Measurements from ENCODE around the gene ARHGDIA.
A peak's percentile ranks its signal among the peaks of the same experiment; 100 is the strongest.
"Not testable (repeated sequence)": the region's sequence is repeated elsewhere in the genome, so short reads cannot be mapped to it uniquely, and the experiment has no call there.

ARHGDIA gene

DNA sequence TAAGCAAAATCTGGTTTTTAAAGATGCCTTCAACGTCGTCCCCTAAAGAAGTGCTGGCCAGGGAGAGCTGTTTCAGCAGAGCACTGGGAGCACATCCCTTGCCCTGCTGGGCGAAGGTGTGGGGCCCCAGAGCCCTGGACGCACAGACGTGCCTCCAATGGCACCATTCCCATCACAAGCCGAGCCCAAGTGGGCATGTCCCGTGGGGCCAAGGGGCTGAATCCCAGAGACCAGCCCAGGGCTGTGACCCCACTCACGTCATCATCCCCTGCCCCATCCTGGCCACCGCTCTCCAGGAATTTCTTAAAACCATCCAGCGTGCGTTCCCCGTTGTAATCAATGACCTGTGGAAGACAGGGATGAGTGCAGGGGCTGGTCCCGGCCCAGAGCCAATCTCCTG is 26.2 kb downstream of the ARHGDIA start:
- DNase-seq (ENCODE audit: low read depth in 2 of 2, low spot score in 1 of 2), result no peak

DNA sequence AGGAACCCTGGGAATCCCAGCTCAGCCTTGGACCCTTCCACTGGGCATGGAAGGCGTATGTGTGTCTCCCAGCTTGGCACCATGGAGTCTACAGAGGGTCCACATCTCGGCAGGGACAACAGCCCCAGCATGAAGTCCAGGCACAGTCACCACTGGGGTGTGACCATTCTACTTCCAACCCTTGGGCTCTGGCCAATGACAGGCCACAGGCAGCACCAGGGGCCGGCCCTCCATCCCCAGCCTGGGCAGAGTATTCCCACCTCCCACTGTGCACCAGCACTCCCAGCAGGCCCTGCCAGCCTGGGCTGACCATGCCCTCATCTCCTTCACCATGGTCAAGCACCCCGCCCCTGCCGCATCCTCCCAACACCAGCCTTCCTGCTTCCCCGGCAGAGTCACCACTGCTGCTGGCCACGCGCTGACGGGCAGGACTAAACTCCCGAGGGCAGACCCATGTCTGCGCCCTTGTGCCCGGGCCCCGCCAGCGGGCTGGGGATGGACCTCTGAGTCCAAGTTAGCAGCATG is 26.7 kb downstream of the ARHGDIA start:
- DNase-seq (ENCODE audit: low read depth in 2 of 2, low spot score in 1 of 2), result no peak

DNA sequence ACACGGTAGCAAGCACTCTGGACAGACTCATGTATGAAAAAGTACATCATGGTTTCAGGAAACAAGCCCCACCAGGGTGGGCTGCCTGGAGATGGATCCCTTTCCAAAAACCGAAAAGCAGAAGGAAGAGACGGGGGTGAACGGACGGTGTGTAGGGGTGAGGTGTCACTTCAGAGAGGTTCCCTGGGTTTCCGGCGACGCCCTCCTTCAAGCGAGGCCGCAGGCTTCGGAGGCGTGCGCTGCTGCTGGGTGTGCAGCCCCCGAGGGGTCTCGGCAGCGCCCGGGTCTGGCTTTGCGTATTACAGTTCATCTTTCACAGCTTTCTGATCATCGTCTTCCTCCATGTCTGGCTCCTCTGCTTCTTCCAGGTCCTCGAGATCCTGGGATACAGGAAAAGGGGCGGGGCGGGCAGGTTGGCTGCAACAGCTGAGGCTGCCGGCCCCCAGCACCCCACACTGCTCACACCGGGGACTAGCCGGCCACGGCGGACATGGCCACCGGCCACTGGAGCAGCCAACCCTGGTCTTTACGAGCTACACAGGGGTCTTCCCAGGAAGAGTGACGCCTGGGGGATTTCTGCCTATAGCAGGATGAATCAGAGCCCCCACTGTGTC is 27.3 kb downstream of the ARHGDIA start:
- no peak for DNase-seq (ENCODE audit: low read depth in 2 of 2, low spot score in 1 of 2)

DNA sequence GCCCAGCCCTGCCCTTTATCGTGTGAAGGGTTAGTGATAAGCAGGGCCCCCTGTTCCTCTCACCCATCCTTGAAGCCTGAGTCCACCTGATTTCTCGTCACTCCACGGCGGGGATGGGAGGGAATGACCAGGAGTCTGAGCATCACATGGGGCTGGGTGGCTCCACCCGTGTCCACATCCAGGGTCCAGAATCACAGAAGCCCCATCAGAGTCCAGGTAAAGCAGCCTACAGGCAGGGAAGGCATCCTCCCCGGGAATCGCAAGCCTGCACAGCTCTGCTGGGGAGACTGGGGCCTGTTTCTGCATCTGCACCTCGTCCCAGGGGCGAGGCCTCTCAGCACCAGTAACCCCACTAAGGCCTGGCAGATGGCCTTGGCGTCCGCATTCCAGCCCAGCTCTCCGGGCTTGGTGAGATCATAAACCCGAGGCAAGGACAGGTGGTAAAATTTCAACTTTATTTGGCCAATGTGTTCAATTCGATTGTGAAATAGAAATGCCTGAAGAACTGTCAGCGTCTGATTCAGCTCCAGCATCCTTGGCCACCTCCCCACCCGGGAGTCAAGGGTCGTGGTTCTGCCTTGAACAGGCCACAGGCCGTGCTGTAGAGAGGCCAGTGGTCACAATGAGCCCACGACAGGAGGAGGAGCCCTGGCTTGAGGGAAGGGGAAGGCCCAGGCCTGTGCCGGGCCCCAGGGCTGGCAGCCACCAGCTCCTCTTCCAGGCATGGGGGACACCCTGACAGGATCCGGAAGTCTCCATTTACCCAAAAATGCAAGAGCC is 28.2 kb downstream of the ARHGDIA start:
- DNase-seq (ENCODE audit: low read depth in 2 of 2, low spot score in 1 of 2), result no peak

GRCh38 chr17:81842378-81842724 is 28.8 kb downstream of the ARHGDIA start:
- no peak for DNase-seq (ENCODE audit: low read depth in 2 of 2, low spot score in 1 of 2)

GRCh38 chr17:81841866-81842265 is 29.3 kb downstream of the ARHGDIA start:
- DNase-seq (ENCODE audit: low read depth in 2 of 2, low spot score in 1 of 2), result no peak

- no peak for DNase-seq (ENCODE audit: low read depth in 2 of 2, low spot score in 1 of 2)
Measured at GRCh38 chr17:81840826-81841778, 30.0 kb downstream of the ARHGDIA start.

GRCh38 chr17:81840059-81840458 is 31.1 kb downstream of the ARHGDIA start:
- DNase-seq (ENCODE audit: low read depth in 2 of 2, low spot score in 1 of 2), result not testable (repeated sequence)

DNA sequence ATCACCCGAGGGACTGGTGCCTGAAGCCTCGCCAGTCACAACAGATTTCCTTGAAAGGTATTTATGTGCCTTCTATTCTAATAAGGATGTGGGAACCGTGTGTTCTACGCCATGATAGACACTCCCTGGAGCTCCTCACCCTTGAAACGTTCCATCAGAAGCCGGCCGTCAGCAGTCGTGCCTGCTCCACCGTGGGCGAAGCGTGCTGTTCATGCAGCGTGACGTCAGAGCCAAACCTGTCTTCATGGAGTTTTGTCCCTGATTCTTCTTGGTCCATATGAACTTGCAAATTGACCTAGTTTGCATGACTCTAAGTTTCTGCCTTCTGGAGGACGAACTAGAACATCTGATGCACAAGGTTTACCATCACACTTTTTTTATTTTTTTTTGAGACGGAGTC is 31.8 kb downstream of the ARHGDIA start:
- DNase-seq (ENCODE audit: low read depth in 2 of 2, low spot score in 1 of 2), result no peak

- DNase-seq (ENCODE audit: low read depth in 2 of 2, low spot score in 1 of 2), result no peak
Measured at GRCh38 chr17:81838753-81839255, 32.3 kb downstream of the ARHGDIA start.

- DNase-seq (ENCODE audit: low read depth in 2 of 2, low spot score in 1 of 2), result no peak
Measured at GRCh38 chr17:81837641-81838040, 33.5 kb downstream of the ARHGDIA start.

GRCh38 chr17:81834831-81835267 is 36.3 kb downstream of the ARHGDIA start, which contains the start of gene PPP1R27:
Gene PPP1R27, minus strand, starts transcription at chr17:81835050. Its CDS starts 97 bp downstream, at chr17:81834953.
- no peak for DNase-seq (ENCODE audit: low read depth in 2 of 2, low spot score in 1 of 2)

GRCh38 chr17:81833921-81834830 is 37.0 kb downstream of the ARHGDIA start:
- no peak for DNase-seq (ENCODE audit: low read depth in 2 of 2, low spot score in 1 of 2)

DNA sequence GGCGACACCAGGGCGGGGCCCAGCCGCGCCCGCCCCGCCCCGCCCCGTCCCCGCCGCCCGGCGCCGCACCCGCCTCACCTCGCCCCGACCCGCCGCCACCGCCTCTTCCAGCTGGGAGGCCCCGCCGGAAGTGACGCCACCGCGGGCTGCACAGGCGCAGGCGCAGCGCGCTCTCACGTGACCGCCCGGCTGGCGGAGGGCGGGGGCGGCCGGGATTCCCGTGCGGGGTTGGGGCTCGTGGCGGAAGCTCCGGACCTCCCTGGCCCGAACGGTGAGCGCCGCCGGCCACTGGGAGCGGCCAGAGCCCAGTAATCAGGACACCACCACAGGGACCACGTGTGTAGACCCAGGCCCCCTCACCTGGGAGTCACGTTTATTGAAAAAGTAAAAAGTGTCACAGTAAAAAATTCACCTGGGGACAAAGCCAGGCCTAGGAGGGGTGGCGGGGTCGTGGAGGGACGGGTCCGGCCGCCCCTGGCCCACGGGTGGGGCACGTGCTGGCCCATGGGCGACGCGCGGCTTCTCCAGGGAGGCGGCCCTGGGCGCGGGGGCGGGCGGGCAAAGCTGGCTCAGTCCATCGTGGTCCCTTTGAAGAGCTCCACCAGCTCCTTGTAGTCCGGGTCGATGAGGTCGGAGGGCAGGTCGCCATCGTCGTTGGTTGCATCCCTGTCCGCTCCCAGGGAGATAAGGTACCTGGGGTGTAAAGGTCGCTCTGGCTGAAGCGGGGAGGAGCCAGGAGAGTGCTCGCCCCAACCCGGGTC is 37.8 kb downstream of the ARHGDIA start, which contains the start of gene MCRIP1:
Gene MCRIP1, minus strand, starts transcription at position 132 of the 761 bp plus-strand sequence. CDS start 8,785 bp downstream, outside the sequence.
- peak; percentile 85 to 90 for DNase-seq (ENCODE audit: low read depth in 2 of 2, low spot score in 1 of 2)

GRCh38 chr17:81832608-81833159 is 38.5 kb downstream of the ARHGDIA start:
- no peak for DNase-seq (ENCODE audit: low read depth in 2 of 2, low spot score in 1 of 2)

GRCh38 chr17:81831957-81832607 is 39.1 kb downstream of the ARHGDIA start:
- peak in 1 of 2 donors; percentile 23 for DNase-seq (ENCODE audit: low read depth in 2 of 2, low spot score in 1 of 2)

- DNase-seq (ENCODE audit: low read depth in 2 of 2, low spot score in 1 of 2), result no peak
Measured at GRCh38 chr17:81831563-81831956, 39.6 kb downstream of the ARHGDIA start.

GRCh38 chr17:81829858-81830257 is 41.3 kb downstream of the ARHGDIA start:
- no peak for DNase-seq (ENCODE audit: low read depth in 2 of 2, low spot score in 1 of 2)

Measured in stimulated activated CD8-positive, alpha-beta memory T cell treated with anti-CD3 and anti-CD28 coated beads, Interleukin-4, amount 100 ng/mL, for 4 hours (primary cell).